ENCODE measurements around the gene PTPRD.

The PTPRD gene

DNA sequence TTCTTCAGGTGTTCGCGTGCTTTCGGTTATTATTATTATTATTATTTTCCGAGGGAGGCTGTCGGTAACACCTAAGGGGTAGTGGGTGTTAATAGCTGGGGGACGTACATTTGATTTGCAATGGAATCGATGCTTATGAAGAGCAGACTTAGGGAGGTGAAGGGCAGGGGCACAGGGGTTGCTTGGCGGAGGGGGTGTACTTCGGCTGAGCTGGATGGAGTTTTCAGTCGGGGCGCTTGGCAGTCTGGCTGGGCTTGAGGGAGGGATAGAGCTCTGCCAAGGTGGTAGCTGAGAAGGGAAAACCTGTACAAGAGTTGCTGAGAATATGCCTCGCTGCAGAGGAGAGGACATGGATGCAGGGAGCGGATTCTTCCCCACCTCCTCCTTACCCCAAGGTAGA lies 617 bp upstream of the PTPRD start:
- TF ChIP-seq, protein P1, sequence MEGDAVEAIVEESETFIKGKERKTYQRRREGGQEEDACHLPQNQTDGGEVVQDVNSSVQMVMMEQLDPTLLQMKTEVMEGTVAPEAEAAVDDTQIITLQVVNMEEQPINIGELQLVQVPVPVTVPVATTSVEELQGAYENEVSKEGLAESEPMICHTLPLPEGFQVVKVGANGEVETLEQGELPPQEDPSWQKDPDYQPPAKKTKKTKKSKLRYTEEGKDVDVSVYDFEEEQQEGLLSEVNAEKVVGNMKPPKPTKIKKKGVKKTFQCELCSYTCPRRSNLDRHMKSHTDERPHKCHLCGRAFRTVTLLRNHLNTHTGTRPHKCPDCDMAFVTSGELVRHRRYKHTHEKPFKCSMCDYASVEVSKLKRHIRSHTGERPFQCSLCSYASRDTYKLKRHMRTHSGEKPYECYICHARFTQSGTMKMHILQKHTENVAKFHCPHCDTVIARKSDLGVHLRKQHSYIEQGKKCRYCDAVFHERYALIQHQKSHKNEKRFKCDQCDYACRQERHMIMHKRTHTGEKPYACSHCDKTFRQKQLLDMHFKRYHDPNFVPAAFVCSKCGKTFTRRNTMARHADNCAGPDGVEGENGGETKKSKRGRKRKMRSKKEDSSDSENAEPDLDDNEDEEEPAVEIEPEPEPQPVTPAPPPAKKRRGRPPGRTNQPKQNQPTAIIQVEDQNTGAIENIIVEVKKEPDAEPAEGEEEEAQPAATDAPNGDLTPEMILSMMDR (IDR thresholded peaks at IDR 0.05; ENCODE audit: low read depth, low read length): no peak
- H3K4me3 ChIP-seq (ENCODE audit: low read depth, low read length): no peak overlapping the region

DNA sequence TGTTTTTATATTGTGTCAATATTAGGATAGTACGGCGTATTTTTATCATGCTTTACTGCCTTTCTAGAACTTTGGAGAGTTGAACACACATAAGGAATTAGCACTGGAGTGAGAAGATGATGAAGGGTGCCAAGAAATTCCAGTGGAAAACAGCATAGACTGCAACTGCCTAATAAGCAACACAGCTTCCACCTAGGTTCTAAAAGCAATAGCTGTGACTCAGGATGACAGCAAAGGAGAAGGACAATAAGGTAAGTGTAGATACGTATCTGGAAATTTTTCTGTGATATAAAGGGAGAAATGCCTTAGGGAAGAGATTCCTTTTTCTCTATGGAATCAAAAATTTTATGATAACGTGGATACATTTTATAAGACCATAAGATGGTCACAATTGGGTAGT lies 7.4 kb downstream of the PTPRD start:
- TF ChIP-seq, protein P1 (IDR thresholded peaks at IDR 0.05; ENCODE audit: low read depth, low read length): no peak
- no peak overlapping the region for H3K4me3 ChIP-seq (ENCODE audit: low read depth, low read length)

DNA sequence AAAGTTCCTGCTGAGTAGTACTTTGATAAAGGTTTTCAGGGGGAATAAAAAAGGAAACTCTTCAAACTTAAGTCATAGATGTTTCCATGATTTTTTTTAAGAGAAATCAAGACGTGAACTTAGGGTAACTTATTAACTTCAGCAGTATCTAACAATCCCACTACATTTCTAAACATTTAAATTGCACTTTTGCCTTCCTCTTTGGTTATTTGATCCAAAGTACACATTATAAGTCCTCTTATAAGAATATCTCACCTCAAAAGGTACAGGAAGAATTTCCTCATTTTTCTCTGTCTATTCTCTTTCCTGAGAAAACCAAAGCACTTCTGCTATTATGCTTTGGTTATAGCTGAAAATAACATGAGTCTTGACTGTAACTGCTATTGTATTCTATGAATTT lies 7.9 kb downstream of the PTPRD start:
- TF ChIP-seq, protein P1 (IDR thresholded peaks at IDR 0.05; ENCODE audit: low read depth, low read length): no peak
- no peak overlapping the region for H3K4me3 ChIP-seq (ENCODE audit: low read depth, low read length)

DNA sequence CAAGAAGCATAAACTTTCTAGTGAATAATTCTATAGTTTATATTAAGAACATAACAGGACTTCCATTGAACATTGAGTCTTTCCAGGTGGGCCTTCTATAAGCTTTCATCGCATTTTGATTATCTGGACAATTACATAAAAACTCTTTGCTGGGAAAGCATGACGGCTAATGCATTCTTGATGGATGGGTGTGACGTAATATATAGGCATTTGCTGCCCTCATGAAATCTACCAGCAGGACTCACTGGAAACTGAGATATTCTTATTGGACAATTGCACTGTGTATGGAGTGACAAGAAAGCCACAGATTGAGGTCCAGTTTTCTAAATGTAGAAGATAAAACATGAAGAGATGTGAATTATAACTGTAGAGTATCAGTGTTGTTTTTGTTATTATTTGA lies 15.0 kb downstream of the PTPRD start:
- TF ChIP-seq, protein P1 (IDR thresholded peaks at IDR 0.05; ENCODE audit: low read depth, low read length): no peak
- no peak overlapping the region for H3K4me3 ChIP-seq (ENCODE audit: low read depth, low read length)

DNA sequence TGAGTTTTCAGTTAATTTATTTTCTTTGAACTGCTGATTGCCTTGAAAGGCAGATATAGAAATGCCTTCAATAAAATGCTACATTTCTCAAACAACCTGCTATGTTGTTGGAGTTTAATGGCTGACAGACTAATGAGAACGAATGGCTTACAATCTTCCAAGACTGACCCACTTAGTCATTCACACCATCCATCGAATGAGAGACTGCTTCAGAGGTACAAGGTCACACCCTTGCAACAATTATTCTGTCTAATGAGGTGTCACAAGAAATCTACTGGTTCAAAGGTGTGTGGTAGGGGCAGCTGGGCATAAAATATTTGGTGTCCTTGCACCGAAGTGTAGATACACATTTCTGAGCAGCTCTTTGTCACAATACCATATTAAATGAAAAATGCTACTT lies 18.3 kb downstream of the PTPRD start:
- TF ChIP-seq, protein P1 (IDR thresholded peaks at IDR 0.05; ENCODE audit: low read depth, low read length): no peak
- H3K4me3 ChIP-seq (ENCODE audit: low read depth, low read length): no peak overlapping the region

DNA sequence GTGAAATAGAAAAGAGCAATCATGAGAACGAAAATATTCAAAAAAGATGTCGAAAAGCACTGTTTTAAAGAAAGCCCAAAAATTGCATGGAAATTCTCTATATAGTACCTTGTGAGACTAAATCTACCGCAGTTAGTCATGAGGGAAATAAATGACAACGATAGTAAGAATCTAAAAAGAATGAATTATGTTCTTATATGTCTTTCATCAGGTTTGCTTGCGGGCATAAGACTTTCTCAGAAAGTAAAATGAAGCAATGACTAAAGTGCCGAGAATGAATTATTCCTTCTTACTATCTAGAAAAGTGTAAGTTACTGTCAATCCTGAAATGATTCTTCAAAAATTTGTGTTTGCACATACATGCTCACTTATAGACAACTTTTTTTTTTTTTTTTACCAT lies 26.4 kb downstream of the PTPRD start:
- TF ChIP-seq, protein P1 (IDR thresholded peaks at IDR 0.05; ENCODE audit: low read depth, low read length): no peak
- no peak overlapping the region for H3K4me3 ChIP-seq (ENCODE audit: low read depth, low read length)

DNA sequence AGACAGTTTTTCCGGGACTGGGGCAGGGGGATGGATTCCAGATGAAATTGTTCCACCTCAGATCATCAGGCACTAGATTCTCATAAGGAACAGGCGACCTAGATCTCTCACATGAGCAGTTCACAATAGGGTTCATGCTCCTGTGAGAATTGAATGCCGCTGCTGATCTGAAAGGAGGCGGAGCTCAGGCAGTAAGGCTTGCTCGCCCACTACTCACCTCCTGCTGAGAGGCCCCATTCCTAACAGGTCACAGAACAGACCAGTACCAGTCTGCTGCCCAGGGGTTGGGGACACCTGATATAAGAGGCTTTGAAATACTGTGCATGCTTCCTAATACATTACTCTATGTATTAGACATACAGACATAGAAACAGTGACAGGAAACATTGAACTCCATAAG lies 41.1 kb downstream of the PTPRD start:
- no peak overlapping the region for H3K4me3 ChIP-seq (ENCODE audit: low read depth, low read length)
- TF ChIP-seq, protein P1 (IDR thresholded peaks at IDR 0.05; ENCODE audit: low read depth, low read length): no peak
